22Rv1 (cell line): ENCODE results near the gene SOD1.

ENCODE experiments used
- CTCF ChIP-seq: fragments of 450-650 bp; IDR thresholded peaks from 2 replicates; pipeline ENCODE4 v1.5.1; 2017; ENCODE audit warnings: mild to moderate bottlenecking
- ZFX ChIP-seq: fragments of 450-650 bp; IDR thresholded peaks from 2 replicates; pipeline ENCODE4 v1.6.1; 2017; ENCODE audit warnings: antibody characterized with exemption, borderline replicate concordance

GRCh38 chr21:31616216-31616615 lies 43.3 kb upstream of the SOD1 start:
- TF ChIP-seq CTCF (no peak), ZFX (no peak)
